ENCODE data around the gene L3MBTL4.

DNA sequence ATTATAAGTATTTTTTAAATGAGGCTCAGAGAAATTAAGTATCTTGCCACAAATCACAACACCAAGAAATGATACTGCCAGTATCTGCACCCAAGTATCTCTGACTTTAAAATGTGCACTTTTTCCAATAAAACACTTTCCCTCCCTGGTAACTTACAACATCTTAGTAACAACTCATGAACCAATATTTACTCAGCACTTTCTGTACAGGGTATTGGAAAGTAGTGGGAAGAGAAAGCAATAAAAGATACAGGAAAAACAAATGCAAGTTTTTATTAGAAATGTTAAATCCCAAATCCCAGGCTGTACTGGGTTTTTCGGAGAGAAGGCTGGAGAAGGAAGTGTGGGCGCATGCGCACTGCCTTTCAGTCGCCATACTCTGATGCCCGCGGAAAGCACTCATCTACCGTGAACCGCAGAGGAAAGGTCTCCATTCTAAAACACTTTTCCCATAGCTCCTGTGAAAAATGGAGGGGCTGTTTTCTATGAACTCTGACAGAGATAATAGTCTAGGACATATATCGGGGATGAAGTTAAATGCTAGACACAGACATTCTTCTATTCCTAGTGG, 52.1 kb downstream of the L3MBTL4 start:
- TF ChIP-seq EP300 (IDR thresholded peaks at IDR 0.05) = no peak
- TF ChIP-seq, protein P1, sequence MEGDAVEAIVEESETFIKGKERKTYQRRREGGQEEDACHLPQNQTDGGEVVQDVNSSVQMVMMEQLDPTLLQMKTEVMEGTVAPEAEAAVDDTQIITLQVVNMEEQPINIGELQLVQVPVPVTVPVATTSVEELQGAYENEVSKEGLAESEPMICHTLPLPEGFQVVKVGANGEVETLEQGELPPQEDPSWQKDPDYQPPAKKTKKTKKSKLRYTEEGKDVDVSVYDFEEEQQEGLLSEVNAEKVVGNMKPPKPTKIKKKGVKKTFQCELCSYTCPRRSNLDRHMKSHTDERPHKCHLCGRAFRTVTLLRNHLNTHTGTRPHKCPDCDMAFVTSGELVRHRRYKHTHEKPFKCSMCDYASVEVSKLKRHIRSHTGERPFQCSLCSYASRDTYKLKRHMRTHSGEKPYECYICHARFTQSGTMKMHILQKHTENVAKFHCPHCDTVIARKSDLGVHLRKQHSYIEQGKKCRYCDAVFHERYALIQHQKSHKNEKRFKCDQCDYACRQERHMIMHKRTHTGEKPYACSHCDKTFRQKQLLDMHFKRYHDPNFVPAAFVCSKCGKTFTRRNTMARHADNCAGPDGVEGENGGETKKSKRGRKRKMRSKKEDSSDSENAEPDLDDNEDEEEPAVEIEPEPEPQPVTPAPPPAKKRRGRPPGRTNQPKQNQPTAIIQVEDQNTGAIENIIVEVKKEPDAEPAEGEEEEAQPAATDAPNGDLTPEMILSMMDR (IDR thresholded peaks at IDR 0.05) = no peak
- TF ChIP-seq POLR2A (IDR thresholded peaks at IDR 0.05) = no peak
- no peak for TF ChIP-seq POLR2AphosphoS5 (IDR thresholded peaks at IDR 0.05)

Data from upper lobe of left lung (tissue), 4 donors.